Left renal cortex interstitium (tissue), 4 donors: Measurements from ENCODE around the gene FAM228A. TPM values are rescaled to one million over a fixed set of nuclear protein-coding genes. Genes with fewer than 3 reads are reported as not detected.
"Not testable (repeated sequence)": the region's sequence is repeated elsewhere in the genome, so short reads cannot be mapped to it uniquely, and the experiment has no call there.

ENCODE experiments used
- DNase-seq, 4 donors: peaks; one replicate each; pipeline ENCODE4 v3.0.0-alpha.2; 2013; ENCODE audit warnings: low read depth in 4 of 4, low spot score in 2 of 4, missing footprints in 1 of 4
- polyA plus RNA-seq, 4 donors: library from polyadenylated mRNA; unstranded; fragments of 120-200 nt; gene quantifications; one replicate each; pipeline ENCODE4 v1.2.1, GENCODE V29; 2013; ENCODE audit not compliant: insufficient read length in 4 of 4

FAM228A gene
- polyA plus RNA-seq, 4 donors: 0.70 to 1.6 (median 1.0) TPM

- no peak for DNase-seq
Measured at GRCh38 chr2:24189551-24189950, 14.7 kb downstream of the FAM228A start.

DNA sequence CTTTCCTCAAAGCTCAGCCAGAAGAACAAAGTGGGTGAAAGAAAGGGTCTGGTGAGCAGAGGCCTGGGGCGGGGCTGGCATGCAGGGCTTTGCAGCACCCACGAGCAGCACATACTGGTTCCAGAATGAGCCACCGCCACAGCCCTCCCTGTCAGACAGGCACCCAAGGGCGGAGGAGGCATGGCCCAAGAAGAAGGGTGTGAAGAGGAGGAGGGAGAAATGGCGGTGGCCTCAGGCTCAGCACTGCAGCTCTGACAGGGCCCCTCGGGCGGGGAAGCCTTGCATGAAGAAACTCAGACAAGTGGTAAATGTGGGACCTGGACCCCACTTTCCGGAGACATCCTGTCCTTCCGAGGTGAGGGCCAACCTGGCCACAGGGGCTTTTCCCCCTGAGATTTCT is 15.7 kb downstream of the FAM228A start:
- no peak for DNase-seq

- no peak for DNase-seq
Measured at GRCh38 chr2:24191156-24191555, 16.3 kb downstream of the FAM228A start.

DNA sequence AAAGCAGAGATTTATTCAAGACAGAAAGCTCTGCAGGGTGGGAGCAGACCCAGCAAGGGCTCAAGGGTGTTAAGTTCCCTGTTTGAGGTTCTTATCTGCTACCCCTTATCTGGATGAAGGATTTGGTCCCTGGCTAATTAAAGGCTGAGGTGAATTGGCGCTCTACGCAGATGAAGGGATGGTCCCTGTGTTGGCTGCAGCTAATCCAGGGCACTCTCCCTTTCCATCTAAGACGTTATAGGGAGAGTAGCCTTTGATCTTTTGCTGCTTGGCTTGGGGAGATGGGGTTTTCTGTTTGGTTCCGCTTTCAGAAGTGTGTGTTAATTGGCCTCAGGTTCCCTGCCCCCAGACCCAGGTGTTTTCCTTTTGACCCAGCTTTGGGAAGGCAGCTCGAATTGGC is 17.0 kb downstream of the FAM228A start:
- DNase-seq: no peak

DNA sequence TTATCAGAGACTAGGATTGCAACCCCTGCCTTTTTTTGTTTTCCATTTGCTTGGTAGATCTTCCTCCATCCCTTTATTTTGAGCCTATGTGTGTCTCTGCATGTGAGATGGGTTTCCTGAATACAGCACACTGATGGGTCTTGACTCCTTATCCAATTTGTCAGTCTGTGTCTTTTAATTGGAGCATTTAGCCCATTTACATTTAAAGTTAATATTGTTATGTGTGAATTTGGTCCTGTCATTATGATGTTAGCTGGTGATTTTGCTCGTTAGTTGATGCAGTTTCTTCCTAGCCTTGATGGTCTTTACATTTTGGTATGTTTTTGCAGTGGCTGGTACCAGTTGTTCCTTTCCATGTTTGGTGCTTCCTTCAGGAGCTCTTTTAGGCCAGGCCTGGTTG is 22.4 kb downstream of the FAM228A start:
- not testable (repeated sequence) for DNase-seq

- no peak for DNase-seq
Measured at GRCh38 chr2:24199968-24200590, 25.2 kb downstream of the FAM228A start.

GRCh38 chr2:24200799-24201198 is 25.9 kb downstream of the FAM228A start:
- DNase-seq: no peak

DNA sequence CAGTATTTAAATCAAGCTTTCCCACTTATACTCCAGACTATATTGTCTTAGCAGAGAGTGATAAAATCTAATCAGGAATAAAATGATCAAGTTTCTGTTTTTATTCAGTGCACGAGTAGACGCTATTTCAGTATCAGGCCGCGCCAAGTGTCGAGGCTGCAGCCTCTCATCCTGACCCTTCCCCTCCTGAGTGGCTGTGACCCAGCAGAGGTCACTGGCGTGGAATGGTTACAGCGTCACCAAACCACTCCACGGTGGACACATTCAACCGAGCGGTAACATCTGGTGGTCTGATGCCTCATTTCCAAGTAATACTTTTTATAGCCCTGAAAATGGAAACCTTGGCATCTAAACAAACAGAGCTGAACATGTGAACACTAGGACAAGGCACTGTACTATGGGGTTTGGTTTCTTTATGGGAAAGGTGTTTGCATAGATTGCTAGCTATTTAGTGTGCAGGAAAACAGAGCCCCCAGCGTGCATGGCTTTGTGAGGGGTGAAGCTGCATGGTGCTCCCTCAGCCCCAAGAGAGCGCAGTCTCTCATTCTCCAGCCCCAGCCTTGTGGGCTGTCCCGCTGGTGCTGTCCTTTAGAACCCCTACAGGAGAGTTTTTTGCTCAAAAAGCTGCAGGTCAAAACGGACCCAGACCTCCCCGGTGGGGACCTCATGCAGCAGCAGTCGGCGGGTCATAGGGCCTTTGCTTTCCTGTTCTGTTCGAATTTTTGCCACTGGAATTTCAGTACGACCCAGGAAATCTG is 28.4 kb downstream of the FAM228A start:
- DNase-seq: peak in 2 of 4 donors; percentile 8 to 24

- DNase-seq: no peak
Measured at GRCh38 chr2:24203787-24204150, 28.9 kb downstream of the FAM228A start.

DNA sequence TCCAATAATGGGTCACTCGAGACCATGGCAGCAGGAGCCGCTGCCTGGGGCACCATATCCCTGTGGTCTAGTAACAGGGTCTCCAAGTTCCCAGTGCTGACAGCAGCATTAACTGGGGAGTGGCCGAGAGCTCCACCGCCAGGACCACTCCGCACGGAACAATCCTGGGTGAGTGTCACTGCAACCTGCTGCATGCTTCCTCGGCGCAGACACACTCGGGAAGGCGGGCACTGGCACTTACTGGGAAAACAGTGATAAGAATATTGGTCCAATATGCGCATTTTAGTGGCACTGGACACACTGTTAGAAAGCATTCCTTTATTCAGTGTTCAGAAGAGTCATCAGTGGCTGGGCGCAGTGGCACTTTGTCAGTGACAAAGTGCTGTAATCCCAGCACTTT is 29.7 kb downstream of the FAM228A start:
- no peak for DNase-seq

GRCh38 chr2:24205131-24205530 is 30.3 kb downstream of the FAM228A start:
- no peak for DNase-seq

DNA sequence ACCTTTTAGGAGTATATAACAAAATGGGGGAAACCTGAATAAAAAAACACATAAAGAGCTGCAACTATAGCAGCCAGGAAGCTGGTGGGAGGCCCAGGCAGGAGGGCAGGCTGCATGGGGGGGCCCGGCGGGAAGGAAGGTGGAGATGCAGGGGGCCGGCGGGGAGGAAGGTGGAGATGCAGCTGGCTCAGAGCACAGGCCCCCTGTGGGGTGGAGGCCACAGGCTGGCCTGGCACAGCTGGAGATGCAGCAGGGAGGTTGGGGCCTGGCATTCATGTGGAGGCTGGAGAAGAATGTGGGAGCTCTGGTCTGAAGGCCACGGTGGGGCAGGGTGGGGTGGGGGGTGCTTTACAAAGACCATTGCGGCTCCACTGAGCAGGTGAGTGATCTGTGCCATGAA is 31.4 kb downstream of the FAM228A start:
- no peak for DNase-seq

DNA sequence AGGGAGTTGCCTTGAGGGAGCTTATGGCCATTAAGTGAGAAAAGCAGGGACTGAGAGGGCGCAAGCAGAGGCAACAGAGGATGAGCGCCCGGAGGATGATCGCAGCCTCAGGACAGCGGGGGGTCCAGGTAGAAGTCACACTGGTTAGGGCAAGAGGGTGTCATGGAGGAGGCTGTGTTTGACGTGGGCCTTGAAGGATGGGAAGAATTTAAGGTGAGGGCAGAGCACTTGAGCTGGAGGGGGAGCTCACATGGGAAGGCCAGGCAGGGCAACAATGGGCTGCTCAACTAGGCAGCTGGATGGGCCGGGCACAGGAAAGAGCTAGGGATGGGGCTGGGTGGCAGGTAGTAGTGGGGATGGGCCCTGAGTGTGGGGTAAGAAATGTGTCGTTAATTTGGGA is 31.9 kb downstream of the FAM228A start:
- DNase-seq: no peak

DNA sequence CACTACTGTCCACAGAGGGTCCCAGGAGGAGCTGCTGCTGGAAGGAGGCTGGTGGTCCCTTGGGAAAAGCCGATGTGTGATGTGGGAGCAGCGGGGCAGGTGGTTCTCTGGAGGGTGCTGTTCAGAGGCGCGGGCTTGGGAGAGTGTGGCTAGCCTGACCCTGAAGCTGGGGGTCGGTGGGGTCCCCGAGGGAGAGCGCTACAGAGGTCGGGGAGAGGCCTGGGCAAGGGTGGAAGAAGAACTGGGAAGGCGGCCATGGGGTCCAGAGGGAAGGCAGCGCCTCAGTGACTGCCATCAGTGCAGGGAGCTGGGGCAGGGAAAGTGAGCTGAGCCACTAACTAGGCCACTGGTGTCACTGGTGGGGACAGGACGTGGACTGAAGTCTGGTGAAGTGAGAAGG is 32.5 kb downstream of the FAM228A start:
- no peak for DNase-seq

- no peak for DNase-seq
Measured at GRCh38 chr2:24208490-24208889, 33.6 kb downstream of the FAM228A start.

DNA sequence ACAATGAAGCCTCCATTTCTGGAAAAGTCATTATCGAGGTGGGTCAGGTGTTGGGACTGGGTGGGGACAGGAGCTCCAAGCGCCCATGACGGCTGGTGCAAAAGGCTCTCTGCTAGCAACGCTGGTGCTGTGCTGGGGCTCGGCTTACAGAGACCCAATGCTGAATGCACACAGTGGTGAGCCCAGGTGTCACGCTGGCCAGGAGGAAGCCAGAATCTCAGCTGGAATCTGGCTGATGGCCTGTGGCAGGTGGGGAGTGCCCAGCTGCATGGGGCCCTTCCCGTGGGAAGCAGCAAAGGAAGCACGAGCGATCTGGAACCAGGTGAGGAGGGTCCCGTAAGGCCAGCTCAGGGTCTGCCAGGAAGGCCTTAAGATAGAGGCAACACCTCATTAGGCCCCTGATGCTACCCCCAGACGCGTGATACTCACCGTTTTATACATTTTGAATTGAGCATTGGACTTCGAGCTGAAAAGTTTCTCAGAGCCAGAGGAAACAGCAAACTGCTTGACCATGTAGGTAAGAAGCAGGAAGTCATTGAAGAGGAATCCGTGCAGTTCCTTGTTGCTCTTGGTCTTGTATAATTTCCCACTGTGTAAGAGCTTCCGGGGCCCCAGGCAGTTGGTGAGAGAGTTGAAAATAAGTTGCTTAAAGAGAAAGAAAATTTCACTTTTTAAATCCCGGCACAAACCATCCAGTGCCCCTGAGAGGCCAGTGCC is 34.7 kb downstream of the FAM228A start:
- DNase-seq: no peak

GRCh38 chr2:24210106-24210455 is 35.2 kb downstream of the FAM228A start:
- DNase-seq: no peak

GRCh38 chr2:24210723-24211122 is 35.9 kb downstream of the FAM228A start:
- no peak for DNase-seq

DNA sequence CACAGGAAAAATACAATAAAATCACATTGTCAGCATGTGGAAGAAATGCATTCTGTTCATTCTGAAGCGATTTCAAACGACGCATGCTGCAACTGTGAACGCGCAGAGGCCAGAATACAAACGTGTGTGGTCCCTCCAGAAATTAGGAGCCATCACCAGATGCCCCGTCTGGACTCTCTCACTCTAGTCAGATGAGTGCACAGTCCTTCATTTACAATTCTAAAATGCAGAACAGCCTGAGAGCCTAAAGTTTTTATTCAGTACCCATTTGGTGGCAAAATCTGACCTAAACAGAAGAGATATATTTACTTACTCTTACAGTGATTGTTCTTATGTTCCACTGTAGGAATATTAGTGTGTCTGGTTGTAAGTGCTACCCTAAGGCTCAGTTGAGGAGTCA is 36.6 kb downstream of the FAM228A start:
- no peak for DNase-seq

DNA sequence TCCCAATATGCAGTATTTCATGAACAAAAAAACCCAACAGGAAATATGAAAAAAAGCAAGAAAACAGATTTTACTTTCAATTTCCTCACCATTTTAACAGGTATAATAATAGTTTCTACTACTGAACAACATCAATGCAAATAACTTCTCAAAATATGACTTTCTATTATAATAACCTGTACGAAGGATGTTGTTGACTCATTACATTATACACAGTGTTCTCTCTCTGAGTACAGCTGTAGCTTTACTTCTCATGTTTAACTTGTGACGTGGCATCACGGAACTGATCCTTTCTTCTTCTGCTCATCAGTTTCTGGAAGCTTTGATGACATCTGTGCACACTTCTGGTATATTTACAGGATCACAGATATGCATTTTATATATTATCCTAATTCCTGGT is 40.0 kb downstream of the FAM228A start:
- DNase-seq: no peak

DNA sequence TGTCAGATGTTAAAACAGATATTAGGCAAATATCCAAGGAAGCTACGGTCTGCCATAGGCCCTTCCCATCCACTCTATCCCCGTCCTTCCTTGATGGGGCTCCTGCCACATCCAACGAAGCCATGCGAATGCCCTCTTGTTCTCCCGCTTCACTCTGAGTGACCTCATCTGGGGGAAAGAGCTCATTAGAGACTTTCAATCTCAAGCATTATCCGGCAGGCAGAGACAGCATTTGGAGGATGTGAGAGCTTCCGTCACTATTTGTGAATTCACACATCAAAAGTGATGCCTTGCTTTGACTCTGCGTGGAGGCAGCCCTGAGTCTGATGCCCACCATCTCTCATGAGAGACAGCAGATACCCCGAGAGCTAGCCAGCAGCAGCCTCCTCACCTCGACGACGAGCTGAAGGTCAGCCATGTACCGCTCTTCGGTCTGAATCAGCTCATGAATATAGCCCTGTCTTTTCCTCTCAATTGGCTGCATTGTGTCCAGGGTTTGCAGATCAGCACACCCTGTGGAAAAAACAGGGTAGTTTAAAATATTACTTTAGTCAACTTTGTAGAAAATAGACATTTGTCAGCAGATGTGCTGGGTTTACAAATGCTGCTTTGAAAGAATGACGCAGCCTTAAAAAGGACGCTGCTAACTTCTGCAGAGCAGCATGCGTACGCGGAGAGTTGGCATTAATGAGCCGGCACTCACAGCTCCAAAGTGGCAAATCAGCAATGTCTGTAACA is 45.9 kb downstream of the FAM228A start:
- no peak for DNase-seq
